Measurements from ENCODE around the gene PDE4D.

- TF ChIP-seq CTCF (conservative IDR thresholded peaks at IDR 0.05 in 1 of 2, IDR thresholded peaks at IDR 0.05 in 1 of 2; ENCODE audit: extremely low read depth in 1 of 2, insufficient read depth in 1 of 2, low read depth in 1 of 2, low read length in 2 of 2) (peak; percentile 62 to 70), EZH2 (IDR thresholded peaks at IDR 0.05; ENCODE audit: borderline replicate concordance, low read length) (no peak)
These were observed 396.9 kb downstream of the PDE4D start for GRCh38 chr5:59496524-59497134.
